SU-DHL-6 (cell line): ENCODE results near the gene CELSR1.

ENCODE experiments used
- H2AFZ ChIP-seq: fragments of 200-600 bp; sonication (generic); 2 replicates; pipeline ENCODE4 v1.6.1; 2014; ENCODE audit warnings: low read depth, mild to moderate bottlenecking, moderate library complexity, mixed read lengths, antibody characterized with exemption, low read length; ENCODE audit not compliant: severe bottlenecking
- H3F3A ChIP-seq: fragments of 200-600 bp; shearing (Covaris generic); 2 replicates; pipeline ENCODE4 v1.6.0; 2016; ENCODE audit warnings: antibody characterized with exemption, mild to moderate bottlenecking; ENCODE audit not compliant: insufficient read depth
- H3K27ac ChIP-seq: fragments of 200-600 bp; sonication (generic); 2 replicates; pipeline ENCODE4 v1.5.1; 2016; ENCODE audit warnings: low read depth, mild to moderate bottlenecking, low read length, moderate library complexity, mixed read lengths
- H3K27me3 ChIP-seq: fragments of 200-600 bp; sonication (generic), shearing (Covaris generic); 2 replicates; pipeline ENCODE4 v1.6.0; 2014; ENCODE audit warnings: mild to moderate bottlenecking, low read length
- H3K36me3 ChIP-seq: fragments of 200-600 bp; sonication (generic); 2 replicates; pipeline ENCODE4 v1.6.1; 2014; ENCODE audit warnings: mild to moderate bottlenecking, low read length, mixed read lengths
- H3K4me2 ChIP-seq: fragments of 300-600, 200-600 bp; shearing (Covaris generic), sonication (generic); 2 replicates; pipeline ENCODE4 v1.6.0; 2014; ENCODE audit warnings: low read length, low read depth, mild to moderate bottlenecking; ENCODE audit not compliant: poor library complexity, severe bottlenecking
- H3K4me3 ChIP-seq: fragments of 200-600 bp; sonication (generic); 2 replicates; pipeline ENCODE4 v1.5.1; 2014; ENCODE audit warnings: antibody characterized with exemption, low read length, mild to moderate bottlenecking, mixed read lengths; ENCODE audit not compliant: insufficient read depth, poor library complexity, severe bottlenecking
- H3K79me2 ChIP-seq: fragments of 200-600 bp; sonication (generic); 2 replicates; pipeline ENCODE4 v1.6.1; 2014; ENCODE audit warnings: mild to moderate bottlenecking, low read length, moderate library complexity; ENCODE audit not compliant: insufficient read depth
- H3K9ac ChIP-seq: fragments of 200-600 bp; sonication (generic); 2 replicates; pipeline ENCODE4 v1.7.0; 2014; ENCODE audit warnings: mild to moderate bottlenecking, low read length
- H3K9me2 ChIP-seq: fragments of 200-600 bp; sonication (generic); replicated peaks from 2 replicates; pipeline ENCODE4 v1.6.1; 2014; ENCODE audit warnings: low read length; ENCODE audit not compliant: insufficient read depth
- H3K9me3 ChIP-seq: fragments of 200-600 bp; sonication (generic); 2 replicates; pipeline ENCODE4 v1.6.1; 2014; ENCODE audit warnings: low read length, mixed read lengths; ENCODE audit not compliant: insufficient read depth
- H4K20me1 ChIP-seq: fragments of 200-600 bp; sonication (generic); 2 replicates; pipeline ENCODE4 v1.6.1; 2014; ENCODE audit warnings: low read depth, mild to moderate bottlenecking, antibody characterized with exemption, low read length, moderate library complexity, mixed read lengths
- EZH2phosphoT487 ChIP-seq: fragments of 200-600 bp; sonication (generic), shearing (Covaris generic); conservative IDR thresholded peaks from 2 replicates; pipeline ENCODE4 v1.6.1; 2018; ENCODE audit warnings: mild to moderate bottlenecking, antibody characterized with exemption, low read length, moderate library complexity, mixed read lengths
- TF ChIP-seq, protein P1 (sequence below): fragments of 200-600 bp; sonication (generic); IDR thresholded peaks from one replicate; pipeline ENCODE4 v1.5.1; 2017; ENCODE audit warnings: antibody characterized with exemption, mild to moderate bottlenecking, low read length, moderate library complexity; ENCODE audit not compliant: insufficient read depth, poor library complexity, severe bottlenecking

The CELSR1 gene

DNA sequence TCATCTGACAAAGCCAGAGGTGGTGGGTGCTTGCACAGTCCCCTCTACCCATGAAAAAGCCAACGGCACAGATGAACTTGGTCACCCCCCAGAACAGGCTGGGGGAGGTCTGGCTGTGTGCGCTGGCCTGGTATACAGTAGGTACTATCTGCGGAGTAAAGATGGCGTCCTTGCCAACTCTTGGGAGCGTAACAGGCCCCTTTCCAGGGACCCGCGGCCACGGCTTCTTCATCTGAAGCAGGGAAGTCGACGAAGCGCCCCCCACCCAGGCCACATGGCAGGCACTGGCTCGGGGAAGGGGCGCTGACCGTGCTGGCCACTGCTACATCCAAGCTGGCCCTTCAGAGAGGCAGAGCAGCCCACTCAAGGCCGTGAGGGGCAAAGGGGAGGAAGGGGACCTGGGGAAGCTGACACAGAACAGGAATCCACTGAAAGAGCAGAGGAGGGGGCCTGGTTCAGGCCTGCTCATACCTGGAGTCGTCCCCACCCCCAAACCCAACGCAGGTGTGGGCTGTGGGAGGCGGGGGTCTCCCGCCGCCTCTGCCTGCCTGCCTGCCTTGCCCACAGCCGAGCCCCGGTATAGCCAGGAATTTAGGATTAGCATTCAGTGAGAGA is 75.7 kb downstream of the CELSR1 start:
- Histone ChIP-seq H3K9me2 (no peaks in the 10 kb centered on the region), H3K36me3 (no peaks in the 10 kb centered on the region), H3K79me2 (no peaks in the 10 kb centered on the region), H3K27ac (no peak overlapping the region), H2AFZ (no peak overlapping the region), H3K4me2 (no peak overlapping the region), H3K9me3 (no peaks in the 10 kb centered on the region), H3F3A (no peaks in the 10 kb centered on the region), H3K27me3 (no peaks in the 10 kb centered on the region), H3K4me3 (no peak overlapping the region), H4K20me1 (no peaks in the 10 kb centered on the region), H3K9ac (no peak overlapping the region)
- TF ChIP-seq EZH2phosphoT487, result no peak
- TF ChIP-seq, protein P1, sequence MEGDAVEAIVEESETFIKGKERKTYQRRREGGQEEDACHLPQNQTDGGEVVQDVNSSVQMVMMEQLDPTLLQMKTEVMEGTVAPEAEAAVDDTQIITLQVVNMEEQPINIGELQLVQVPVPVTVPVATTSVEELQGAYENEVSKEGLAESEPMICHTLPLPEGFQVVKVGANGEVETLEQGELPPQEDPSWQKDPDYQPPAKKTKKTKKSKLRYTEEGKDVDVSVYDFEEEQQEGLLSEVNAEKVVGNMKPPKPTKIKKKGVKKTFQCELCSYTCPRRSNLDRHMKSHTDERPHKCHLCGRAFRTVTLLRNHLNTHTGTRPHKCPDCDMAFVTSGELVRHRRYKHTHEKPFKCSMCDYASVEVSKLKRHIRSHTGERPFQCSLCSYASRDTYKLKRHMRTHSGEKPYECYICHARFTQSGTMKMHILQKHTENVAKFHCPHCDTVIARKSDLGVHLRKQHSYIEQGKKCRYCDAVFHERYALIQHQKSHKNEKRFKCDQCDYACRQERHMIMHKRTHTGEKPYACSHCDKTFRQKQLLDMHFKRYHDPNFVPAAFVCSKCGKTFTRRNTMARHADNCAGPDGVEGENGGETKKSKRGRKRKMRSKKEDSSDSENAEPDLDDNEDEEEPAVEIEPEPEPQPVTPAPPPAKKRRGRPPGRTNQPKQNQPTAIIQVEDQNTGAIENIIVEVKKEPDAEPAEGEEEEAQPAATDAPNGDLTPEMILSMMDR, result no peak

- H3K9me2 ChIP-seq, result no peaks in the 10 kb centered on the region
- no peaks in the 10 kb centered on the region for H3K9me3 ChIP-seq
- H3K36me3 ChIP-seq, result no peaks in the 10 kb centered on the region
- no peak overlapping the region for H3K27ac ChIP-seq
- no peaks in the 10 kb centered on the region for H3F3A ChIP-seq
- H3K4me2 ChIP-seq, result no peak overlapping the region
- no peaks in the 10 kb centered on the region for H4K20me1 ChIP-seq
- no peak overlapping the region for H2AFZ ChIP-seq
- no peak for TF ChIP-seq EZH2phosphoT487
- TF ChIP-seq, protein P1, result no peak
- no peak overlapping the region for H3K4me3 ChIP-seq
- no peaks in the 10 kb centered on the region for H3K27me3 ChIP-seq
- H3K79me2 ChIP-seq, result no peaks in the 10 kb centered on the region
- H3K9ac ChIP-seq, result no peak overlapping the region
Measured at GRCh38 chr22:46460857-46461256, 76.6 kb downstream of the CELSR1 start.

GRCh38 chr22:46459347-46460065 is 77.9 kb downstream of the CELSR1 start:
- Histone ChIP-seq H3K9me2 (no peaks in the 10 kb centered on the region), H3K27ac (no peak overlapping the region), H2AFZ (no peak overlapping the region), H3K36me3 (no peaks in the 10 kb centered on the region), H3K27me3 (no peaks in the 10 kb centered on the region), H3K4me3 (no peak overlapping the region), H3K9me3 (no peaks in the 10 kb centered on the region), H3K79me2 (no peaks in the 10 kb centered on the region), H3K9ac (no peak overlapping the region), H3F3A (no peaks in the 10 kb centered on the region), H4K20me1 (no peaks in the 10 kb centered on the region), H3K4me2 (no peak overlapping the region)
- TF ChIP-seq EZH2phosphoT487, result no peak
- TF ChIP-seq, protein P1, result no peak
